Brain microvascular endothelial cell (primary cell): Measurements from ENCODE around the gene MAGI1.
A peak's percentile ranks its signal among the peaks of the same experiment; 100 is the strongest.

ENCODE experiments used
- DNase-seq: peaks from one replicate; pipeline ENCODE4 v3.0.0-alpha.2; 2020
- H3K27ac ChIP-seq: fragments of 250-450 bp; sonication (Bioruptor Pico); 2 replicates; pipeline ENCODE4 v1.5.1; 2020; ENCODE audit warnings: mild to moderate bottlenecking, moderate library complexity
- H3K27me3 ChIP-seq: fragments of 250-450 bp; sonication (Bioruptor Pico); replicated peaks from 2 replicates; pipeline ENCODE4 v1.5.1; 2020; ENCODE audit warnings: mild to moderate bottlenecking
- H3K36me3 ChIP-seq: fragments of 250-450 bp; sonication (Bioruptor Pico); replicated peaks from 2 replicates; pipeline ENCODE4 v1.5.1; 2020; ENCODE audit warnings: mild to moderate bottlenecking
- H3K4me3 ChIP-seq: 2 replicates; pipeline ENCODE4 v1.5.1; 2011; ENCODE audit warnings: low read depth, mild to moderate bottlenecking, control low read depth, low read length, moderate library complexity
- in situ Hi-C: cut with HindIII; loops from 2 replicates; pipeline ENCODE4 v1.10.0; 2017; ENCODE audit warnings: low sequenced_read_pairs, low pct_ligation_motif_present
- TF ChIP-seq, protein P1 (sequence below): IDR thresholded peaks from 2 replicates; pipeline ENCODE4 v1.5.1; 2011; ENCODE audit warnings: low read depth, mild to moderate bottlenecking, moderate library complexity, low read length, control low read depth, inconsistent platforms; ENCODE audit errors: missing control alignments

The MAGI1 gene

DNA sequence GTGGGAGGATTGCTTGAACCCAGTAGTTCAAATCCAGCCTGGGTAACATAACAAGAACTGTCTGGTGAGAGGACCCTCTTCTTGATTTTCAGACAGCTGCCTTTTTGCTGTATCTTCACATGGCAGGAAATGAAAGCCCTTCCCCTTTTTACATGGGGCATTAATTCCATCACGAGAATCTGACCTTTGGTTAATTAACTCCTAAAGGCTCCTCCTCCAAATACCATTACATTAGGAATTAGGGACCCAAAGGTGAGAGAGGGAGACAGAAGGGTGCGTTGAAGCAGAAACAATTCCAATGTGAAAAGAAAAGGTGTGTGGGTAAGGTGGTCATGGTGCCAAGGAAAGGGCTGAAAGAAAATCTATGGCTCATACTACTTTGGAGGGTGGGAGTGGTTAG is 536.2 kb downstream of the MAGI1 start:
- TF ChIP-seq, protein P1, sequence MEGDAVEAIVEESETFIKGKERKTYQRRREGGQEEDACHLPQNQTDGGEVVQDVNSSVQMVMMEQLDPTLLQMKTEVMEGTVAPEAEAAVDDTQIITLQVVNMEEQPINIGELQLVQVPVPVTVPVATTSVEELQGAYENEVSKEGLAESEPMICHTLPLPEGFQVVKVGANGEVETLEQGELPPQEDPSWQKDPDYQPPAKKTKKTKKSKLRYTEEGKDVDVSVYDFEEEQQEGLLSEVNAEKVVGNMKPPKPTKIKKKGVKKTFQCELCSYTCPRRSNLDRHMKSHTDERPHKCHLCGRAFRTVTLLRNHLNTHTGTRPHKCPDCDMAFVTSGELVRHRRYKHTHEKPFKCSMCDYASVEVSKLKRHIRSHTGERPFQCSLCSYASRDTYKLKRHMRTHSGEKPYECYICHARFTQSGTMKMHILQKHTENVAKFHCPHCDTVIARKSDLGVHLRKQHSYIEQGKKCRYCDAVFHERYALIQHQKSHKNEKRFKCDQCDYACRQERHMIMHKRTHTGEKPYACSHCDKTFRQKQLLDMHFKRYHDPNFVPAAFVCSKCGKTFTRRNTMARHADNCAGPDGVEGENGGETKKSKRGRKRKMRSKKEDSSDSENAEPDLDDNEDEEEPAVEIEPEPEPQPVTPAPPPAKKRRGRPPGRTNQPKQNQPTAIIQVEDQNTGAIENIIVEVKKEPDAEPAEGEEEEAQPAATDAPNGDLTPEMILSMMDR = no peak
- Histone ChIP-seq H3K36me3 (no peaks in the 10 kb centered on the region), H3K27me3 (no peaks in the 10 kb centered on the region), H3K27ac (no peak overlapping the region), H3K4me3 (no peak overlapping the region)
- in situ Hi-C loops = no loop called here
- no peak for DNase-seq

DNA sequence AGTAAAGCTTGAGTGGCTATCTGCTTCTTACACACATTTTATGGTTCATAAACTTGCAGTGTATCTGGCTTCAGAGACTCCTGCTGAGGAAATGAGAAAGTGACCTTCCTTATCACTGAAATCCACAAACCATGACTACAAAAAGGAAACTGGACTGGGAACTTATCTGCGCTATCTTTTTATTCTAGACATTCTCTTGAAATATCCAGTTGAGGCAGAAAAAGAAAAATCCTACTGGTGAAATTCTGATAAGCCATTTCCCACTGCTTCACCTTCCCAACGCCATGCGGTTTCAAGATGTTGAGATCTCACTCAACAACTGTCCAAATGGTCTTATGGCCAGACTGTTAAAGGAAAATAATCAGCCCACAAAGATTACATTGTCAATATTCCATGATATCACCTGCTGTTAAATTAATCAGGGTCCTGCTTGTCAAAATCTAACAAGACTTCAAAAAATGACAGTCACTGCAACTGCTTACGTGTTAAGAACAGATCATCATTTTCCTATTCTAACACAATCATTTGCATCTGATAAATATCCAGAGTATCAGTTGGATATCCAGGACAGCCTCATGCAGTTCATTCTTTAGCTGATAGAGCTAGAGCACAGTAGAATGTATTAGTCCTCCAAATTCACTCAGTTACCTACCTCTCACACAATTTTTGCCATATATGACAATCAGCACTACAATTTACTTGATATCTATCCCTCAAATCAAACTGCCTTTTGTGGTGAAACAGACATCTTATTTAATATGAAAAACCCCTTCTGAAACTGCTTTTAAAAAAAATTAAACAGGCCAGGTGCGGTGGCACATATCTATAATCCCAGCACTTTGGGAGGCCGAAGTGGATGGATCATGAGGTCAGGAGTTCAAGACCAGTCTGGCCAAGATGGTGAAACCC is 538.1 kb downstream of the MAGI1 start:
- peak; percentile 2 for DNase-seq
- TF ChIP-seq, protein P1 = no peak
- in situ Hi-C loops = no loop called here
- H3K36me3 ChIP-seq = no peaks in the 10 kb centered on the region
- H3K4me3 ChIP-seq = no peak overlapping the region
- no peak overlapping the region for H3K27ac ChIP-seq
- H3K27me3 ChIP-seq = no peaks in the 10 kb centered on the region

- DNase-seq = no peak
- in situ Hi-C loops = no loop called here
- TF ChIP-seq, protein P1 = no peak
- H3K27ac ChIP-seq = no peak overlapping the region
- H3K4me3 ChIP-seq = no peak overlapping the region
- H3K36me3 ChIP-seq = no peaks in the 10 kb centered on the region
- H3K27me3 ChIP-seq = no peaks in the 10 kb centered on the region
Measured at GRCh38 chr3:65497846-65498245, 540.9 kb downstream of the MAGI1 start.

DNA sequence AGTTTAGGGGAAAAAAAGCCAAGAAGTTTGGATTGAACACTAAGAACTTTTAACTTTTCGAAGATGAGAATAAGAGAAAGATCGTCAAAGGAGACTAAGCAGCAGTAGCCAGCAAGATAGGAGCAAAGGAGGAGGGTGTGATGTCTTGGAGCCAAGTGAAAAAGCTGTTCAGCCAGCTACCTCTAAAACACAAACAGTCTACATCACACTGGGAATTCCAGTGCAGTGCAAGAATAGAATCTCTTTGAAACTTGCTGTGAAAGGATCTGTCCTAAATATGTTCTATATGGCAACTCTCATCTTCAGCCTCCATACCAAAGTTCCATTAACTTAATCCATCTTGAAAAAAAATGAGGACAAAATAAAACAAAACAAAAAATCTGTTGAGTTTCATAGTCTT is 541.5 kb downstream of the MAGI1 start:
- H3K27me3 ChIP-seq = no peaks in the 10 kb centered on the region
- no peak overlapping the region for H3K27ac ChIP-seq
- no peak overlapping the region for H3K4me3 ChIP-seq
- H3K36me3 ChIP-seq = no peaks in the 10 kb centered on the region
- DNase-seq = no peak
- TF ChIP-seq, protein P1 = no peak
- in situ Hi-C loops = no loop called here

- in situ Hi-C loops = no loop called here
- no peaks in the 10 kb centered on the region for H3K36me3 ChIP-seq
- TF ChIP-seq, protein P1 = no peak
- H3K4me3 ChIP-seq = no peak overlapping the region
- H3K27me3 ChIP-seq = no peaks in the 10 kb centered on the region
- H3K27ac ChIP-seq = no peak overlapping the region
- DNase-seq = no peak
Measured at GRCh38 chr3:65493938-65494337, 544.8 kb downstream of the MAGI1 start.
